Skin of body (tissue), 2 donors: ENCODE results near the gene NCAPH2. TPM values are rescaled to one million over a fixed set of nuclear protein-coding genes. Genes with fewer than 3 reads are reported as not detected.
A peak's percentile ranks its signal among the peaks of the same experiment; 100 is the strongest.
"Not testable (repeated sequence)": the region's sequence is repeated elsewhere in the genome, so short reads cannot be mapped to it uniquely, and the experiment has no call there.

Experiments
- DNase-seq: peaks from one replicate; lab custom pipeline; 2025; lab: John Stamatoyannopoulos, UW
- total RNA-seq: library from RNA; depleted of rRNA; stranded (reverse); fragments of >200 nt; gene quantifications from one replicate; pipeline ENCODE4 v1.2.3, GENCODE V29; 2014

NCAPH2 gene
- total RNA-seq, 1 donor from 2014 or later = 29.7 TPM

DNA sequence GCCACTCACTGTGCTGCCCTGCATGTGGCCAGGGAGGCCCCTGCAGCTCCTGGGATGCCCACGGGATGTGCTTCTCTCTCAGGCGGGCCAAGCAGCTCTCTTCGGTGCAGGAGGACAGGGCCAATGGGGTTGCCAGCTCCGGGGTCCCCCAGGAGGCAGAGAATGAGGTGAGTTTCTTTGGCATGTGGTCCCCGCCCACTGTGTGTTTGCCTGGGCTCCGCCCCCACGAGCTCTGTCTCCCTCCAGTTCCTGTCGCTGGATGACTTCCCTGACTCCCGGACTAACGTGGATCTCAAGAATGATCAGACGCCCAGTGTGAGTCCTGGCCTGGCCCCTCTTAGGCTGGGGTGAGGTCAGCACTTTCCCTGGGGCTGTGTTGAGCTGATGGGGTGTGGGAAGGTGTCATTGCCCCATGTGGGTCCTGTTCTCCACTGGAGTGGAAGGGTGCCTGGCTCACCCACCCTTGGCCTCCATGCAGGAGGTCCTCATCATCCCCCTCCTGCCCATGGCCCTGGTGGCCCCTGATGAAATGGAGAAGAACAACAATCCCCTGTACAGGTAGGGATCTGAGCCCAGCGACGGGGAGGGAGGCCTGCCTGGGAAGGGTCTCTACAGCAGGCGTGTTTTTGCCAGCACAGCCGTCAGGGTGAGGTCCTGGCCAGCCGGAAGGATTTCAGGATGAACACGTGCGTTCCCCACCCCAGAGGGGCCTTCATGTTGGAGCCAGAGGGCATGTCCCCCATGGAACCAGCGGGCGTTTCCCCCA lies 9.7 kb downstream of the NCAPH2 start:
- no peak for DNase-seq

DNA sequence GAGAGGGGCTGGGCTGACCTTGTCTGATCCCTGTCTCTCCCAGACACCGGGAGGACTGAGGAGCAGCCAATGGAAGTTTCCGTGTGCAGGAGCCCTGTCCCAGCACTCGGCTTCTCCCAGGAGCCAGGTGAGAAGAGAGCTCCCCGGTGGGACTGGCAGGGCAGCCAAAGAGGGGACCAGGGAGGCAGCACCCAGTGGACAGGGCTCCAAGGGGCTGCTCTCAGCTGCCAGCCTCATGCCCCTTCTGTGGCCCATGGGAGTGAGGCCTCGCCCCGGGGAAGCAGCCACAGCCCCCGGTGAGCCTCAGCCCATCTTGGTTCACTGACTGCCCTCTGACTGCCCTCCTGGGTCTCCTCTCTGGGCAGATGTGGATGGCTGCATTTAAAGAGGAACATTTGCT lies 10.6 kb downstream of the NCAPH2 start:
- DNase-seq = no peak

DNA sequence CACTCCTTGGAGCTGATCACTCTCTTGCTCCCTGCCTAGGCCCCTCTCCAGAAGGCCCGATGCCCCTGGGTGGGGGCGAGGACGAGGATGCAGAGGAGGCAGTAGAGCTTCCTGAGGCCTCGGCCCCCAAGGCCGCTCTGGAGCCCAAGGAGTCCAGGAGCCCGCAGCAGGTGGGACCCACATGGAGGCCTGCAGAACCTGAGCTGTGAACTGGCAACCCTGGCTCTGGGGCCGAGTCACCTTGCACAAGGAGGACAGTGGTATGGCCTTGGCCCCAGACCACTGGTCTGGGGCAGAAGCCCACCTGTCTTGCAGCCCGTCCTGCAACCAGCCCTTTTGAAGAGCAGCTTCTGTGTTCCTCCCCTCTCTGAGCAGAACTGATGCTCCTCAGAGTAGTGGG lies 11.1 kb downstream of the NCAPH2 start:
- DNase-seq = no peak

DNA sequence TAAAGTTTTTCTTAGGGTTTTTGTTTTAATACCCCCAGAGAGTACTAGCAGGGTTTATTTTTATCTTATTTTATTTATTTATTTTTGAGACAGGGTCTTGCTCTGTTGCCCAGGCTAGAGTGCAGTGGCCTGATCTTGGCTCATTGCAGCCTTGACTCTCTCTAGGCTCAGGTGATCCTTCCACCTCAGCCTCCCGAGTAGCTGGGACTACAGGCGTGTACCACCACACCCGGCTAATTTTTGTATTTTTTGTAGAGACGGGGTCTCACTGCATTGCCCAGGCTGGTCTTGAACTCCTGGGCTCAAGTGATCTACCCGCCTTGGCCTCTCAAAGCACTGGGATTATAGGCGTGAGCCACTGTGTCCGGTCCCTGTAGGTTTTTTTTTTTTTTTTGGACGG lies 12.2 kb downstream of the NCAPH2 start:
- DNase-seq = not testable (repeated sequence)

DNA sequence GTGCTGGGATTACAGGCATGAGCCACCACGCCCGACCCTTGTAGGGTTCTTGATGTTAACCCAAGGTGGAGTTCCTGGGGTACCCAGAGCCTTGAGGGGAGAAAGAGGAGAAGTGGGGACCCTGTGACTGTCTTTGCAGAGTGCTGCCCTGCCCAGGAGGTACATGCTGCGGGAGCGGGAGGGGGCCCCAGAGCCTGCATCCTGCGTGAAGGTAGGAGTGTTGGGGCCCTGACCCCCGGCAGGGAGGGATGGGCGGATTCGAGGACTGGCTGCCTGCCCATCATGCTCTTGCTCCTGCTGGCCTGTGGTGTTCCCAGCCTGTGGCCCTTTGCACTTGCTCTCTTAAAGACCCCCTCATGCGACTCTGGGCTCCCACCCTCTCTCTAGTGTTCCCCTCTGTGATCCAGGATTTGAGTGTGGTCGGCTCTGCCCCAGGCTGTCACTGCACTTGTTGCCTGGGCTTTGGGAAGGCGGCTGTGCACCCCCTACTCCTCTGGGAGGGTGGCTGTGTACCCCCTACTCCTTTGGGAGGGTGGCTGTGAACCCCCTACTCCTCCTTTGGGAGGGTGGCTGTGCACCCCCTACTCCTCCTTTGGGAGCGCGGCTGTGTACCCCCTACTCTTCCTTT lies 12.9 kb downstream of the NCAPH2 start:
- no peak for DNase-seq

DNA sequence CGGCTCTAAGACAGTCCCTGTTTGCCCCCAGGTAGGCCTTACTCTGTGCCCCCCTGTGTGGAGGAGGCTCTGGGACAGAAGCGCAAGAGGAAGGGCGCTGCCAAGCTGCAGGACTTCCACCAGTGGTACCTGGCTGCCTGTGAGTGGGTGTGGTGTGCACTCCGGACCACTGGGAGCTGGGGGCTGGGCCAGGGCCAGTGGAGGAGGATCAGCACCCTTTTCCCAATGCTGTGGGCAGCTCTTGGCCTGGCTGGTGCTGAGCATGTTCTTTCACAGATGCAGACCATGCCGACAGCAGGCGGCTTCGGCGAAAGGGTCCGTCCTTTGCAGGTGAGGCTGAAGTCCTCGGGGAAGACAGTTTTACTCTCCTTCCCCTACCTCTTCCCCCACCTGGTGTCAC lies 13.7 kb downstream of the NCAPH2 start:
- DNase-seq = no peak

DNA sequence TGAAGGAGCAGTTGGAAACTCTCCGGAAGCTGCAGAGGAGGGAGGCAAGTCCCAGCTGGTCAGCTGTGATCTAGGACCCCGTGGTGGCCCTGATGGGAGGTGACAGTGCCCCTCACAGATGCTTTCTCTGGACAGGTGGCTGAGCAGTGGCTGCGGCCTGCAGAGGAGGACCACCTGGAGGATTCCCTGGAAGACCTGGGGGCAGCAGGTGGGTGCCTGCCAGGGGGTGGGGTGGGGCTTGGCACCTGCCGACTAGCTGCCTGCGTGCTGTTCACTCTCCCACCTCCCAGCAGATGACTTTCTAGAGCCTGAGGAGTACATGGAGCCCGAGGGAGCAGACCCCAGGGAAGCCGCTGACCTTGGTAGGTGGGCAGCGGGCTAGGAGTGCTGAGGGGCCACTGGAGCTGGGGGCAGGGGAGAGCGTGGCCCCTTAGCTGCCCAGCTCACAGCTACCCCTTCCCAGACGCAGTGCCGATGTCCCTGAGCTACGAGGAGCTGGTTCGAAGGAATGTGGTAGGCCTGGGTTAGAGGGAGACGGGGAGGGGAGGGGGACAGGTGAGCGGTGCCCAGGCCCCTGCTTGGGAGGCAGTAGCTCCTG lies 14.3 kb downstream of the NCAPH2 start:
- DNase-seq = no peak

DNA sequence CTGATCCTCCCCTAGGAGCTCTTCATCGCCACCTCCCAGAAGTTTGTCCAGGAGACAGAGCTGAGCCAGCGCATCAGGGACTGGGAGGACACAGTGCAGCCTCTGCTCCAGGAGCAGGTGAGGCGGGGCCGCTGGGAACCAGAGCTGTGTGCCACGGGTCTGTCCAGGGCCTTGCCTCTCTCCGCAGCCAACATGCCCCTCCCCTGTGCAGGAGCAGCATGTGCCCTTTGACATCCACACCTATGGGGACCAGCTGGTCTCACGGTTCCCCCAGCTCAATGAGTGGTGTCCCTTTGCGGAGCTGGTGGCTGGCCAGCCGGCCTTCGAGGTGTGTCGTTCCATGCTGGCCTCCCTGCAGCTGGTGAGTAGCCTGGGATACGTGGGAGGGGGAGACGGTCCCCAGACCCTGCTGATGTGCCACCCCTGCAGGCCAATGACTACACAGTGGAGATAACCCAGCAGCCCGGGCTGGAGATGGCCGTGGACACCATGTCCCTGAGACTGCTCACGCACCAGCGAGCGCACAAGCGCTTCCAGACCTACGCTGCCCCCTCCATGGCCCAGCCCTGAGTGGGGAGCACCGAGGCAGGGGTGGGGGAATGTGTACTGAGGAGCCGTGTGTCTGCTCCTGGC lies 14.9 kb downstream of the NCAPH2 start:
- DNase-seq = no peak

DNA sequence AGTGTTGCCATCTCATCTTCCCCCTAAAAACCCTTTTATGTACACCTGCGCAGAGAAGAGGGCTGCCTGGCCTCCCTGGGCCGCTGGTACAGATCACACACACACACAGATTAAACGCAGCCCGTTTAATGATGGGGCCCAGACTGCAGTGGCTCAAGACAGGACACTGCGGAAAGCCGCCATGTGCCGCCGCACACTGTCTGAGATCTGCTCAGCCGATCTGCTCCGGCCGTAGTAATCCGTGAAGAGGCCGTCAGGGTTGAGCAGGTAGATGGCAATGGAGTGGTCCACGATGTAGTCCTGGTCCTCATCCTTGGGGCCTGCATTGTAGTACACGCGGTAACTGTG lies 15.4 kb downstream of the NCAPH2 start:
- no peak for DNase-seq

DNA sequence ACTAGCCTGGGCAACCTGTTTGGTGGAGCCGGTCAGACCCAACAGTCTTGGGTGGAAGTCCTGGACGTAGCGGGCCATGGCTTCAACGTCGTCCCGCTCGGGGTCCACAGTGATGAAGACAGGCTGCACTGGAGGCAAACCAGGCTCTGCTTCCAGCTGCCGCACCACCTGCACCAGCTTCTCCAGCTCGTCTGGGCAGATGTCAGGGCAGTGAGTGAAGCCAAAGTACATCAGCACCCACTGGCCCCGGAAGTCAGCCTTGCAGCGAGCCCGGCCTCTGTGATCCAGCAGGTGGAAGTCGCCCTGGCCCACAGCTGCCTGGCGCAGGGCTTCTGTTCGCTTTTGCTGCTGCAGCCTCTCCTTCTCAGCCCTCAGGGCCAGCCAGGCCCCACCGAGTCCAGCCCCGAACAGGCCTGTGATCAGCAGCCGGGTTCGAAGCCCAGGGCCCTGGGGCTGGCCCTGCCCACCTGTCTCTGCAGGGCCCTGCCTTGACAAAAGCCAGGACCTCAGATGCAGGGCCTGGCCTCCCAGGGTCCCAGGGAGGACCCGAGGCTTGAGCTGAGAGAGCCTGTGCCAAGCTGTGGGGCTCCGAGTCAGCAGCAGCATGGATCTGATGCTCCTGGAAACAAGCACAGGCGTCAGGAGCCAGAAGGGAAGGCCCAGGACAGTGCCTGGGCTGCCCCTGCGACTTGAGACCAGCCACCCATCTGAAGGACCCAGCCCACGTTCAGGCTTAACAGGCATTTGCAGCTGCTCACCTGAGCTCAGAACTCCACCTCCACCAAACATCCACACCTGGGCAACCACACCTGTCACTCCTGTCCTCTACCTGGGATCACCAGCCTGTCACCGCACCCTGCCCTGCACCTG lies 16.0 kb downstream of the NCAPH2 start:
- DNase-seq = no peak

DNA sequence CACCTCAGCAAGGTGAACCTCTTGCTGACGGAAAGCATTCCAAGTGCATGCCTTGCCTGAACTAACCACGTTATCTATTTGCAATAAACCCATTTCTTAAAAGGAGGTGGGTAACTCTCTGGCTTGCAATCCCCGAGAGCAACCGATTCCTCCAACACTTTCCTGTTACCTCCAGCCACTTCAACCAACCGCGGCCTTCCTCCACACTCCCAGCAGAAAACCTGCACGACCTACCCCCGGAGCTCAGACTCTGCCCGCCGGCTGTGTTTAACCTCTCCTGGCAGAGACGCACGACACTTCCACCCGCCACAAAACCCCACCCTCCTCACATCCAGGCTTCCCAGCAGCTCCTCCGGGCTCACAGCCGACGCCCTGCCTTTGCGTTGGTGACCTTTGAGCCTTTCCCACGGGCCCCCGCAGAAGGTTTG lies 16.7 kb downstream of the NCAPH2 start:
- DNase-seq = no peak

DNA sequence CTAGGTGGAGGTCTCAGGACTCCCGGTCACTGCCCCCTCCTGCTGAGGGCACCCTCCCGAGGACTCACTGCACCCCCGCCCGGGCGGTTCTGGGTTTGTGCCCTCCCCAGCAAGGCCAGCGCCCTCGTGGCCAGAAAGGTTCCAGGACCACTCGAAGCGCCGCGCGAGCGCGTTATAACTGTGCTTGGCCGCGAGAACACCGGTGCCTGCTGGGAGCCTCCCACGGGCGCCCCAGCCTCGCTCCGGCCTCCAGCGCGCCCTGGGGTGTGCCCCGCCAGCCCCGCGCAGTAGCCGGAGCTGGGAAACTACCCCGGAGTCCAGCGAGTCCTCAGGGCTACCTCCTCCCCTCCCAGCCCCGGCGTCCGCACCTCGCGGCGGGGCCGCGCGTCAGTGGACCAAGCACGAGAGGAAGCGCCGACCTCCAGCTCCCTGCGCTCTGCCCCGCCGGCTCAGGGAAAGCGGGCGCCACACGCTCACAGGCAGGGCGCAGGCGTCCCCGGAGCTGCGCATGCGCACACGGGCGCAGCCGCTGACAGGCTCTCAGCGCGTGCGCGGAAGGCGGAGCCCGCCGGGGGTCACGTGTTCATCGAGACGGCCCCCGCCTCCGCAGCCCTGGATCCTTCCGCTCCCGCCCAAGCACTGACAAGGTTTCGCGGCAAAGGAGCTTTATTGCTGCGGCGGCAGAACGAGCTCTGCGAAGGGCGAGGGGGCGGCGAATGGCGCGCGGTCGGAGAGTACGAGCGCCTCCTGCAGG lies 17.3 kb downstream of the NCAPH2 start, which contains the start of gene SCO2:
TSS of gene SCO2 (minus strand) at position 495 of the 754 bp plus-strand sequence. CDS start 1,187 bp downstream, outside the sequence.
- DNase-seq = peak; percentile 98

DNA sequence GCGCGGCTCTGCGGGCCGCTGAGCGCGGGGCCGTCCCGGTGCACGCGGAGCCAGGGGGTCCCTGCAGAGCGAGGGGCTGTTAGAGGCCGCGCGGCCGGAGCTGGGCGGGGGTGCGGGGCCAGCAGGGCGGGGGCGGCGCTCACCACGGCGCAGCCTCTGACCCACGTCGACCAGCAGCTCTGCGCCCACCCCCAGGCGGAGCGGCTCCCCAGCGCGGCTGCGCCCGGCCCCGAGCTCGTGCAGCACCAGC lies 17.8 kb downstream of the NCAPH2 start:
- DNase-seq = no peak

DNA sequence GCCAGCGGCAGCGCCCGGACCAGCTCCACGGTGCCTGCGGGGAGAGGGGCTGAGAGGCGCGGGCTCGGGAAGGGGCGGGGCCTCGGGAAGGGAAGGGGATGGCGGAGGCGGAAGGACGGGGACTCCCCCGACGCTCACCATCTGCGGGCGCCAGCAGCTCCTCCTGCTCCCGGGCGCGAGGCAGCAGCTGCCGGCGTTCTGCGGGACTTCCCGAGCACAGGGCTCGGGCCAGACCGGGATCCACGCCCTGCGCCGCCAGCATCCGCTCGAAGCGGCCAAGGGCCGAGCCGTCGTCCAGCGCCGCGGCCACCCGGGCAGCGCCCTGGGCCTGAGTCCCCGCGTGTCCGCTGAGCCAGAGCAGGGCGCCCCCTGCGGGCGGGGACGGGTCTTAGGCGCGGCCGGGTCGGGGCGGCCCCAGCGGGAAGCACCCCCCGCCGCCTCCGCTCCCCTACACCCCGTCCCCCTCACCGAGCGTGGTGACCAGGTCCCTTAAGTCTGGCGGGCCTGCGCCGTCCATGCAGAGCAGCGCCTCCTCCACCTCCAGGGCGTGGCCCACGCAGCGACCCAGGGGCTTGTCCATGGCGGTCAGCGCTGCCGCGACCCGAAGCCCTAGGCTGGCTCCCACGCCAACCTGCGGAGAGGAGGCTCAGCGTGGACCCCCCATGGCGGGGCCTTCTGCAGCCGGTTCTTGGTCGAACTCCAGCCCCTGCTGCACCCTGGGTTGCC lies 18.2 kb downstream of the NCAPH2 start:
- DNase-seq = peak; percentile 77

DNA sequence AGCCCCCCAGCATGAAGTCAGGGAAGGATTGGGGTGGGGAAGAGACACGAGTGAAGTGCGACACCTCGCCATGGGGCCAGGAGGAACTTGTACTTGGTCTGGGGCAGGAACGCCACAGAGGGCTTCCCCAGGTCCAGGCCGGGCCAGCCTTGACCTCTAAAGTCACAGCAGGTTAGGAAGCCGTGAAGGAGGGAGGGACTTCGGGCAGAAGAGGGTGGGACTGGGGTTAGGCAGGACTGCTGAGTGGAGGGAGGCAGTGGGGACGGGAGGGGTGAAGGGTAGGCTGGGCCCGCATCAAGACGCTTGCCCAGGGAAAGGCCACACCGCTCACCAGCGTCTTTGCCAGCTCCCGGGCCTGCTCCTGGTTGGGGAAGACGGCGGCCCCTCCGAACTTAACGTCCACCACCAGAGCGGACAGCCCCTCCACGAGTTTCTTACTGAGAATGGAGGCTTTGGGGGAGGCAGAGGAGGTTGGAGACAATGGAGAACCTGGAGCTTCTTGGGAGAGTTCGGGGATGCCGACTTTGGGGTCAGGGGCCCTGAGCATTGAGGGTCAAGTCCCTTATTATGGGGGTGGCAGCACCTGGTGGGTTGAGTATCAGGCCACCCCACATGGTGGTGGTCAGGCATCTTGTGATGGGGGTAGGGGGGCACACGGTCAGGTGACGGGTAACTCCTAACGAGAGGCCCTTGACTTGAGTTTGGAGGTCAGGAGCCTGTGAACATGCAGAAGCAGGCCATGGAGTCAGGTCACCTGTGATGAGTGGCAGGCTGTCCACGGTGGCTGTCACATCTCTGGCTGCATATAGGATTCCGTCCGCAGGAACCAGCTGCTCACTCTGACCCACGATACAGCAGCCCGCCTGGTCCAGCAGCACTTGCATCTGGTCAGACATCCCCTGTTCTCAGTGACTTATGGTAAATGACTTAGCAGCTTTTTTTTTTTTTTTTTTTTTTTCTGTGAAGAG lies 19.1 kb downstream of the NCAPH2 start:
- peak; percentile 19 for DNase-seq

DNA sequence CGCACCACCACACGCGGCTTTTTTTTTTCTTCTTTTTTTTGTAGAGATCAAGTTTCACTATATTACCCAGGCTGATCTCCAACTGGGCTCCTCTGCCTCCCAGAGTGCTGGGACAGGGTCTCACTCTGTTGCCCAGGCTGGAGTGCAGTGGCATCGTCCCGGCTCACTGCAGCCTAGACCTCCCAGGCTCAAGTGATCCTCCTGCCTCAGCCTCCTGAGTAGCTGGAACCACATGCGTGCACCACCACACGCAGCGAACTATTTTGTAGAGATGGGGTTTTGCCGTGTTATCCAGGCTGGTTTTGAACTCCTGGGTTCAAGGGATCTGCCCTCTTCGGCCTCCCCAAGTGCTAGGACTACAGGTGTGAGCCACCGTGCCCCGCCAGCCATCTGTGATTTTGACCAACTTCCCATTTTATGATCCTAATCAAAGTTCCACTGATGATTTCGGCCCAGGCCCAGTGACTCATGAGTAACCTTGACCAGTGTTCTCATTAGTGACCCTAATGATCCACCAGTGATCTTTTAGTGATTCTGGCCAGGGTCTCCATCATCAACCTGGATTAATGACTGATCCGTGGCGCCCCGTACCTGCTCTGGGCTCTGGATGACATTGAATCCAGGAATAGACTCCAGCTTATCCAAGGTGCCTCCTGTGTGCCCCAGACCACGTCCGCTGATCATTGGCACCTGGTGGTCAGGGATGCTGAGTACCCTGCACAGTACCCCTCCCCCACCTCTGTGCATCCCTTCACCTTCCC lies 20.1 kb downstream of the NCAPH2 start:
- DNase-seq = no peak

DNA sequence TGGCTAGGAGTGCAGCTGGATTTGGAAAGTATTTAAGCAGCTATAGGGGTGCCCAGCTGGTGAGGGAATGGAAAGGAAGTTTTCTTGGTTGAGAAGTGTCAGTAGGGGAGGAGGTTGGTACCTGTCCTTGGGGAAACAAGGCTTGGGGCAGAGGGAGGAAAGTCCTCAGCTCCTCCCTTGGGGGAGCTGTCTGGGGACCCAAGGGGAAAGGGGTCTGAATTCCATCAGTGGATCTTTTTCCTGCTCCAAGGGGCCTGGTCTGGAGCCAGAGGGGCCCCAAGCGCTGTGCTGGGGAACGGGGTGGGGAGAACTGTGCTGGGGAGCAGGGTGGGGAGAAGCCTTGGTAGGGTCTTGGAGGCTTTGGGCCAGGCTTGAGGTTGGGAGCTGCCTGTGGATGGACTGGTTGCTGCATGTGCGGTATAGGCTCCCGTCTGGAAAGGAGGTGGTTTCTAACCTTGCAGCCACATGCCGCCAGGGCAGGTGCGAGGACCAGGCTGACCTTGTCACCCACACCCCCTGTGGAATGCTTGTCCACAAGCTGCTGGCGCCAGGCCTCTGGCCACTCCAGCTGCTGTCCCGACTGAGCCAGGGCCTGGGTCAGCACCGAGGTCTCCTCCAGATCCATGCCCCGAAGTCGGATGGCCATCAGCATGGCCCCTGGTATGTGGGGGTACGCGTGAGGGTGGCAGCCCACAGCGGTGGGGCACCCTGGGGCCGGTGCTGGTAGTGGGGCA lies 20.8 kb downstream of the NCAPH2 start:
- no peak for DNase-seq
